H1 (cell line): Measurements from ENCODE around the gene UNC119.

ENCODE experiments used
- BACH1 ChIP-seq: IDR thresholded peaks from 2 replicates; pipeline ENCODE4 v1.6.1; 2012; ENCODE audit warnings: low read length, improper control_type of control experiment
- CHD1 ChIP-seq: IDR thresholded peaks from 2 replicates; pipeline ENCODE4 v1.6.1; 2012; ENCODE audit warnings: low read depth, low read length, improper control_type of control experiment
- CHD2 ChIP-seq: IDR thresholded peaks from 2 replicates; pipeline ENCODE4 v1.6.1; 2012; ENCODE audit warnings: low read length, improper control_type of control experiment
- CTCF ChIP-seq, 3 experiments: IDR thresholded peaks; 1 replicate in 2 of 3; 2 replicates in 1 of 3; pipeline versions ENCODE4 v1.5.1 to v1.6.1; 2011; ENCODE audit warnings: low read length in 3 of 3, mild to moderate bottlenecking in 3 of 3, inconsistent platforms in 2 of 3, low read depth in 1 of 3, moderate library complexity in 1 of 3; ENCODE audit not compliant: insufficient read depth in 1 of 3; ENCODE audit errors: control extremely low read depth in 1 of 3
- EP300 ChIP-seq, 2 experiments: IDR thresholded peaks; 1 replicate in 1 of 2; 2 replicates in 1 of 2; pipeline ENCODE4 v1.6.1; 2011 to 2012; ENCODE audit warnings: low read depth in 2 of 2, low read length in 2 of 2, mild to moderate bottlenecking in 2 of 2, borderline replicate concordance in 1 of 2, inconsistent platforms in 1 of 2, moderate library complexity in 1 of 2
- EZH2 ChIP-seq: fragments of 200-600 bp; sonication (generic); IDR thresholded peaks from 2 replicates; pipeline ENCODE4 v1.7.1; 2012; ENCODE audit warnings: low read depth, mild to moderate bottlenecking, moderate library complexity, low read length, inconsistent platforms; ENCODE audit not compliant: severe bottlenecking
- KDM1A ChIP-seq: fragments of 200-600, 300-600 bp; sonication (generic); IDR thresholded peaks from 2 replicates; pipeline ENCODE4 v1.7.1; 2016; ENCODE audit warnings: mild to moderate bottlenecking, low read length, borderline replicate concordance
- MAFK ChIP-seq: IDR thresholded peaks from 2 replicates; pipeline ENCODE4 v1.6.1; 2012; ENCODE audit warnings: low read depth, mild to moderate bottlenecking, improper control_type of control experiment, low read length
- POLR2A ChIP-seq, 2 experiments: IDR thresholded peaks; 1 replicate in 1 of 2; 2 replicates in 1 of 2; pipeline ENCODE4 v1.6.1; 2011; ENCODE audit warnings: low read depth in 2 of 2, low read length in 2 of 2, mild to moderate bottlenecking in 2 of 2; ENCODE audit errors: control extremely low read depth in 1 of 2
- POLR2AphosphoS5 ChIP-seq: IDR thresholded peaks from 2 replicates; pipeline ENCODE4 v1.6.1; 2011; ENCODE audit warnings: low read depth, low read length
- SP1 ChIP-seq: IDR thresholded peaks from 2 replicates; pipeline ENCODE4 v1.6.1; 2011; ENCODE audit warnings: low read depth, low read length
- SRF ChIP-seq: IDR thresholded peaks from 2 replicates; pipeline ENCODE4 v1.6.1; 2011; ENCODE audit warnings: mild to moderate bottlenecking, low read depth, low read length, moderate library complexity
- TEAD4 ChIP-seq: IDR thresholded peaks from 2 replicates; pipeline ENCODE4 v1.6.1; 2012; ENCODE audit warnings: low read depth, low read length, inconsistent platforms, mixed read lengths
- TF ChIP-seq, protein P1 (sequence below): IDR thresholded peaks from 2 replicates; pipeline ENCODE4 v1.6.1; 2012; ENCODE audit warnings: inconsistent platforms

- TF ChIP-seq CTCF (IDR thresholded peaks at IDR 0.05; ENCODE audit: control extremely low read depth in 1 of 3, insufficient read depth in 1 of 3, low read depth in 1 of 3, low read length in 3 of 3) (0 out of 4 replicates have a peak, but pooled peaks of 1 of the 3 experiments have one; percentile 17), TEAD4 (no peak), POLR2A (IDR thresholded peaks at IDR 0.05; ENCODE audit: control extremely low read depth in 1 of 2, low read depth in 2 of 2, low read length in 2 of 2) (peak; percentile 86 to 92), KDM1A (no peak), EZH2 (no peak), MAFK (no peak), CHD2 (no peak), CHD1 (no peak), POLR2AphosphoS5 (peak; percentile 94), SRF (no peak), BACH1 (no peak), EP300 (IDR thresholded peaks at IDR 0.05; ENCODE audit: borderline replicate concordance in 1 of 2, low read depth in 2 of 2, low read length in 2 of 2) (no peak), SP1 (peak; percentile 78)
- TF ChIP-seq, protein P1, sequence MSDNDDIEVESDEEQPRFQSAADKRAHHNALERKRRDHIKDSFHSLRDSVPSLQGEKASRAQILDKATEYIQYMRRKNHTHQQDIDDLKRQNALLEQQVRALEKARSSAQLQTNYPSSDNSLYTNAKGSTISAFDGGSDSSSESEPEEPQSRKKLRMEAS: peak; percentile 24; the same call in 1 of the 2 replicates
Measured at GRCh38 chr17:28598799-28599310, 46.4 kb upstream of the UNC119 start, which contains the start of gene SPAG5.
